HepG2 (cell line): ENCODE measurements around the gene CLDND2. TPM values are rescaled to one million over a fixed set of nuclear protein-coding genes. Genes with fewer than 3 reads are reported as not detected.

Experiments
- ATRX ChIP-seq: sonication (generic); formaldehyde crosslinking; IDR thresholded peaks from 2 replicates; pipeline ENCODE4 v1.4.0; 2020; ENCODE audit warnings: missing genetic modification reagents, borderline replicate concordance
- CHCHD3 ChIP-seq: sonication (generic); formaldehyde crosslinking; IDR thresholded peaks from 2 replicates; pipeline ENCODE4 v1.8.0; 2022; ENCODE audit warnings: mild to moderate bottlenecking, missing genetic modification reagents, moderate library complexity
- CSRNP1 ChIP-seq: sonication (generic); formaldehyde crosslinking; IDR thresholded peaks from 2 replicates; pipeline ENCODE4 v1.8.1; 2023; ENCODE audit warnings: mild to moderate bottlenecking, missing genetic modification reagents
- EZH2 ChIP-seq: conservative IDR thresholded peaks from 2 replicates; pipeline ENCODE4 v1.6.1; 2012; ENCODE audit warnings: mild to moderate bottlenecking, low read depth, low read length, moderate library complexity
- FOXC1 ChIP-seq: sonication (generic); formaldehyde crosslinking; IDR thresholded peaks from 2 replicates; pipeline ENCODE4 v1.8.0; 2022; ENCODE audit warnings: mild to moderate bottlenecking, missing genetic modification reagents, borderline replicate concordance
- GABPB1 ChIP-seq: IDR thresholded peaks from 2 replicates; pipeline ENCODE4 v1.6.1; 2016; ENCODE audit warnings: mild to moderate bottlenecking, missing genetic modification reagents, moderate library complexity, missing compliant biosample characterization
- POLR2A ChIP-seq, 2 experiments: IDR thresholded peaks; 2 replicates each; pipeline ENCODE4 v1.6.1; 2011; ENCODE audit warnings: low read depth in 2 of 2, low read length in 2 of 2, mild to moderate bottlenecking in 1 of 2, moderate library complexity in 1 of 2; ENCODE audit not compliant: insufficient read depth in 1 of 2
- POLR2AphosphoS5 ChIP-seq: IDR thresholded peaks from 2 replicates; pipeline ENCODE4 v1.6.1; 2012; ENCODE audit warnings: low read depth, low read length
- POLR2G ChIP-seq: fragments of 200-400 bp; formaldehyde crosslinking; IDR thresholded peaks from 2 replicates; pipeline ENCODE4 v1.6.1; 2018; ENCODE audit warnings: mild to moderate bottlenecking, low read depth, low read length, moderate library complexity
- RXRB ChIP-seq: IDR thresholded peaks from 2 replicates; pipeline ENCODE4 v1.6.1; 2016; ENCODE audit warnings: borderline replicate concordance, missing genetic modification reagents, missing compliant biosample characterization
- SRF ChIP-seq: IDR thresholded peaks from 2 replicates; pipeline ENCODE4 v1.6.1; 2011; ENCODE audit warnings: mild to moderate bottlenecking, low read depth, low read length, moderate library complexity
- SRSF4 ChIP-seq: fragments of 200-400 bp; formaldehyde crosslinking; IDR thresholded peaks from one replicate; pipeline ENCODE4 v1.6.1; 2018; ENCODE audit warnings: mild to moderate bottlenecking, low read depth, low read length, moderate library complexity; ENCODE audit not compliant: poor library complexity, severe bottlenecking
- ZMAT3 ChIP-seq: sonication (generic); formaldehyde crosslinking; conservative IDR thresholded peaks from 2 replicates; pipeline ENCODE4 v1.7.0; 2021; ENCODE audit warnings: missing genetic modification reagents
- ZNF17 ChIP-seq: sonication (generic); formaldehyde crosslinking; IDR thresholded peaks from 2 replicates; pipeline ENCODE4 v1.5.0; 2020; ENCODE audit warnings: mild to moderate bottlenecking, missing genetic modification reagents
- ZNF260 ChIP-seq: sonication (generic); formaldehyde crosslinking; IDR thresholded peaks from 2 replicates; pipeline ENCODE4 v1.4.0; 2020; ENCODE audit warnings: missing genetic modification reagents, low read depth, mild to moderate bottlenecking, borderline replicate concordance
- ZNF329 ChIP-seq: sonication (generic); formaldehyde crosslinking; IDR thresholded peaks from 2 replicates; pipeline ENCODE4 v1.9.0; 2021; ENCODE audit warnings: low read depth, mild to moderate bottlenecking, missing genetic modification reagents
- ZNF766 ChIP-seq: sonication (generic); formaldehyde crosslinking; IDR thresholded peaks from 2 replicates; pipeline ENCODE4 v1.5.0; 2020; ENCODE audit warnings: missing genetic modification reagents, borderline replicate concordance
- ZNF777 ChIP-seq: sonication (generic); formaldehyde crosslinking; IDR thresholded peaks from 2 replicates; pipeline ENCODE4 v1.4.0; 2020; ENCODE audit warnings: missing genetic modification reagents
- polyA plus RNA-seq, 8 experiments: library from polyadenylated mRNA; depleted of rRNA in 3 of 8; stranded (reverse) in 7 of 8; unstranded in 1 of 8; fragments of >200 nt; fragmentation: Illumina TruSeq in 4 of 8; extraction: Trizol in 4 of 8; gene quantifications; 2 replicates each; pipeline versions ENCODE4 v1.2.1 to v1.2.3, GENCODE V29; 2011 to 2016; ENCODE audit warnings: low read depth in 4 of 8, missing spikeins in 1 of 8, mixed read lengths in 1 of 8; ENCODE audit not compliant: insufficient read depth in 1 of 8
- total RNA-seq, 5 experiments: library from RNA; depleted of rRNA; stranded (reverse); fragments of >200 nt; fragmentation: Illumina TruSeq; extraction: Trizol; gene quantifications; 2 replicates each; pipeline ENCODE4 v1.2.3, GENCODE V29; 2016; ENCODE audit warnings: low read depth in 1 of 5
- TF ChIP-seq, protein P1 (sequence below): sonication (generic); formaldehyde crosslinking; IDR thresholded peaks from 2 replicates; pipeline ENCODE4 v1.8.1; 2023; ENCODE audit warnings: mild to moderate bottlenecking, moderate library complexity, missing genetic modification reagents
- TF ChIP-seq, protein P2 (sequence below): sonication (generic); formaldehyde crosslinking; IDR thresholded peaks from 2 replicates; pipeline ENCODE4 v1.4.0; 2020; ENCODE audit warnings: missing genetic modification reagents
- TF ChIP-seq, protein P3 (sequence below): sonication (generic); formaldehyde crosslinking; IDR thresholded peaks from 2 replicates; pipeline ENCODE4 v1.5.0; 2020; ENCODE audit warnings: missing genetic modification reagents, mild to moderate bottlenecking, borderline replicate concordance

The CLDND2 gene
- total and polyA plus RNA-seq, 2 of the 13 experiments (the other 11 are each of a cell fraction or from before 2014, with no cell fraction given), result 0.84 to 1.8 TPM

DNA sequence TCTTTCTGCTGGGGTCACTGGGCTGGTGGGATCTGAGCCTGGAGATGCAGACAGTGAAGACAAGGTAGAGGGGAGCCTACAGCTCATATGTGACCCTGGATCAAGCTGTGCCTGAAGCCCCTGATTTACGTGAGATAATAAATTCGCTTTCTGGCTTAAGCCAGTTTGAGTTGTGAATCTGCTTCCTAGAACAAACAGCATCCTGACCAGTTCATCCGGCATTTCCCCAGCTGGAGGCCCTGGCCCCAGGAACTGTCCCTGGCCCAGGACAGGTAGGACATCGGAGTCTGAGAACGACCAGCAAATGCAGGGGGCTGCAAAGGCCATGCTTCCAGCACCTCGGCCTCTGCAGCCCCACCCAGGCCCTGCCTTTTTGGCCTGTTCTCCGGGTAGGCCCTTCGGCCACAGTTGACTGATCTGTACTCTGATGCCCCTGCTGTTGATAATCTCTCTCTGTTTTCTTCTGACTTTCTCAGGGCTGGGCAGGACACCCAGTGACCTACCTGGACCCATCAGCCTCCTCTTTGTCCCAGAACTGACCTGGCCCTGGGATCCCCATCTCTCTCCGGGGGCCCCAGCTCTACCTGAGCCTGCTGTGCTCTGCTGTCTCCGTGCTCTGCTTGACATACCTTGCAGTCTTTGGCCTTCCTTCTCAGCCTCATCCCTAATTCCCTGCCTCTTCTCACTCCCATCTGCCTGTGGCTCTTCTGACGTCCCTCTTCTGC, 17.4 kb downstream of the CLDND2 start (continued):
- TF ChIP-seq EZH2 (no peak), SRF (no peak), ZNF329 (CRISPR knock-in tag) (peak; percentile 100), POLR2AphosphoS5 (peak; percentile 37), CSRNP1 (no peak), ZMAT3 (CRISPR knock-in tag) (0 out of 2 replicates have a peak, but pooled peaks have one; percentile 24), POLR2A (IDR thresholded peaks at IDR 0.05; ENCODE audit: insufficient read depth in 1 of 2, low read depth in 2 of 2, low read length in 2 of 2) (no peak; a peak in 3 of 4 replicates), GABPB1 (CRISPR knock-in tag) (no peak; the same call in 1 of the 2 replicates), ATRX (no peak), FOXC1 (CRISPR knock-in tag) (0 out of 2 replicates have a peak, but pooled peaks have one; percentile 28), ZNF766 (CRISPR knock-in tag) (no peak), CHCHD3 (no peak), ZNF260 (CRISPR knock-in tag) (no peak), SRSF4 (no peak), ZNF777 (CRISPR knock-in tag) (no peak), POLR2G (peak; percentile 66), ZNF17 (CRISPR knock-in tag) (no peak), RXRB (CRISPR knock-in tag) (no peak)
- TF ChIP-seq, protein P1, sequence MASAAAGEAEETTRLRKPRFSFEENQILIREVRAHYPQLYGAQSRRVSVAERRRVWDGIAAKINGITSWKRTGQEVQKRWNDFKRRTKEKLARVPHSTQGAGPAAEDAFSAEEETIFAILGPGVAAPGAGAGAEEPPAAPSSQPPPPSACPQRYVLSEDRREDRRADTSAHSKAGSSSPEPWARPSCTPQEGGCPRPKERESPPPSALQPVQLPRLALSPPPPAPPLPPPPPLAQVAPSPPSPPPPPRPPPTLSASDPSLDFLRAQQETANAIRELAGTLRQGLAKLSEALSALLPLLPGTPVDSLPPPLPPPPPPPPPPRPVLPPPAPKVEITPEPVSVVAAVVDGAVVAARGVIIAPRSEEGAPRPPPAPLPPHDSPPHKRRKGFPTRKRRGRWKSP (CRISPR knock-in tag), result no peak
- TF ChIP-seq, protein P2, sequence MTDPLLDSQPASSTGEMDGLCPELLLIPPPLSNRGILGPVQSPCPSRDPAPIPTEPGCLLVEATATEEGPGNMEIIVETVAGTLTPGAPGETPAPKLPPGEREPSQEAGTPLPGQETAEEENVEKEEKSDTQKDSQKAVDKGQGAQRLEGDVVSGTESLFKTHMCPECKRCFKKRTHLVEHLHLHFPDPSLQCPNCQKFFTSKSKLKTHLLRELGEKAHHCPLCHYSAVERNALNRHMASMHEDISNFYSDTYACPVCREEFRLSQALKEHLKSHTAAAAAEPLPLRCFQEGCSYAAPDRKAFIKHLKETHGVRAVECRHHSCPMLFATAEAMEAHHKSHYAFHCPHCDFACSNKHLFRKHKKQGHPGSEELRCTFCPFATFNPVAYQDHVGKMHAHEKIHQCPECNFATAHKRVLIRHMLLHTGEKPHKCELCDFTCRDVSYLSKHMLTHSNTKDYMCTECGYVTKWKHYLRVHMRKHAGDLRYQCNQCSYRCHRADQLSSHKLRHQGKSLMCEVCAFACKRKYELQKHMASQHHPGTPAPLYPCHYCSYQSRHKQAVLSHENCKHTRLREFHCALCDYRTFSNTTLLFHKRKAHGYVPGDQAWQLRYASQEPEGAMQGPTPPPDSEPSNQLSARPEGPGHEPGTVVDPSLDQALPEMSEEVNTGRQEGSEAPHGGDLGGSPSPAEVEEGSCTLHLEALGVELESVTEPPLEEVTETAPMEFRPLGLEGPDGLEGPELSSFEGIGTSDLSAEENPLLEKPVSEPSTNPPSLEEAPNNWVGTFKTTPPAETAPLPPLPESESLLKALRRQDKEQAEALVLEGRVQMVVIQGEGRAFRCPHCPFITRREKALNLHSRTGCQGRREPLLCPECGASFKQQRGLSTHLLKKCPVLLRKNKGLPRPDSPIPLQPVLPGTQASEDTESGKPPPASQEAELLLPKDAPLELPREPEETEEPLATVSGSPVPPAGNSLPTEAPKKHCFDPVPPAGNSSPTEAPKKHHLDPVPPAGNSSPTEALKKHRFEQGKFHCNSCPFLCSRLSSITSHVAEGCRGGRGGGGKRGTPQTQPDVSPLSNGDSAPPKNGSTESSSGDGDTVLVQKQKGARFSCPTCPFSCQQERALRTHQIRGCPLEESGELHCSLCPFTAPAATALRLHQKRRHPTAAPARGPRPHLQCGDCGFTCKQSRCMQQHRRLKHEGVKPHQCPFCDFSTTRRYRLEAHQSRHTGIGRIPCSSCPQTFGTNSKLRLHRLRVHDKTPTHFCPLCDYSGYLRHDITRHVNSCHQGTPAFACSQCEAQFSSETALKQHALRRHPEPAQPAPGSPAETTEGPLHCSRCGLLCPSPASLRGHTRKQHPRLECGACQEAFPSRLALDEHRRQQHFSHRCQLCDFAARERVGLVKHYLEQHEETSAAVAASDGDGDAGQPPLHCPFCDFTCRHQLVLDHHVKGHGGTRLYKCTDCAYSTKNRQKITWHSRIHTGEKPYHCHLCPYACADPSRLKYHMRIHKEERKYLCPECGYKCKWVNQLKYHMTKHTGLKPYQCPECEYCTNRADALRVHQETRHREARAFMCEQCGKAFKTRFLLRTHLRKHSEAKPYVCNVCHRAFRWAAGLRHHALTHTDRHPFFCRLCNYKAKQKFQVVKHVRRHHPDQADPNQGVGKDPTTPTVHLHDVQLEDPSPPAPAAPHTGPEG (CRISPR knock-in tag), result no peak
- TF ChIP-seq, protein P3, sequence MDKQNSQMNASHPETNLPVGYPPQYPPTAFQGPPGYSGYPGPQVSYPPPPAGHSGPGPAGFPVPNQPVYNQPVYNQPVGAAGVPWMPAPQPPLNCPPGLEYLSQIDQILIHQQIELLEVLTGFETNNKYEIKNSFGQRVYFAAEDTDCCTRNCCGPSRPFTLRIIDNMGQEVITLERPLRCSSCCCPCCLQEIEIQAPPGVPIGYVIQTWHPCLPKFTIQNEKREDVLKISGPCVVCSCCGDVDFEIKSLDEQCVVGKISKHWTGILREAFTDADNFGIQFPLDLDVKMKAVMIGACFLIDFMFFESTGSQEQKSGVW (CRISPR knock-in tag), result peak; percentile 51; the same call in 1 of the 2 replicates
